Skeletal muscle satellite cell (primary cell): ENCODE measurements around the gene BRMS1L. TPM values are rescaled to one million over a fixed set of nuclear protein-coding genes. Genes with fewer than 3 reads are reported as not detected.
"Not testable (repeated sequence)": the region's sequence is repeated elsewhere in the genome, so short reads cannot be mapped to it uniquely, and the experiment has no call there.

ENCODE experiments used
- H3K27me3 ChIP-seq: 2 replicates; pipeline ENCODE4 v1.7.0; 2013; ENCODE audit warnings: low read length; ENCODE audit not compliant: control insufficient read depth, insufficient read depth
- H3K36me3 ChIP-seq: 2 replicates; pipeline ENCODE4 v1.7.0; 2013; ENCODE audit warnings: mild to moderate bottlenecking, control low read depth, low read length; ENCODE audit not compliant: insufficient read depth
- H3K4me1 ChIP-seq: 2 replicates; pipeline ENCODE4 v1.7.0; 2013; ENCODE audit warnings: low read length; ENCODE audit not compliant: control insufficient read depth, insufficient read depth
- H3K4me2 ChIP-seq: 2 replicates; pipeline ENCODE4 v1.7.0; 2013; ENCODE audit warnings: mild to moderate bottlenecking, low read length
- H3K4me3 ChIP-seq: 2 replicates; pipeline ENCODE4 v1.7.0; 2013; ENCODE audit warnings: low read length
- H3K9ac ChIP-seq: 2 replicates; pipeline ENCODE4 v1.7.0; 2013; ENCODE audit warnings: mild to moderate bottlenecking, low read depth, low read length, moderate library complexity
- H3K9me3 ChIP-seq: replicated peaks from 2 replicates; pipeline ENCODE4 v1.7.0; 2013; ENCODE audit warnings: mild to moderate bottlenecking, control low read depth, low read length
- total RNA-seq: library from RNA; depleted of rRNA; stranded (reverse); fragments of >200 nt; gene quantifications from 2 replicates; pipeline ENCODE4 v1.2.3, GENCODE V29; 2012; rRNA removed

The BRMS1L gene, protein sequence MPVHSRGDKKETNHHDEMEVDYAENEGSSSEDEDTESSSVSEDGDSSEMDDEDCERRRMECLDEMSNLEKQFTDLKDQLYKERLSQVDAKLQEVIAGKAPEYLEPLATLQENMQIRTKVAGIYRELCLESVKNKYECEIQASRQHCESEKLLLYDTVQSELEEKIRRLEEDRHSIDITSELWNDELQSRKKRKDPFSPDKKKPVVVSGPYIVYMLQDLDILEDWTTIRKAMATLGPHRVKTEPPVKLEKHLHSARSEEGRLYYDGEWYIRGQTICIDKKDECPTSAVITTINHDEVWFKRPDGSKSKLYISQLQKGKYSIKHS
- total RNA-seq, result 3.0 and 3.5 TPM in 2 replicates

DNA sequence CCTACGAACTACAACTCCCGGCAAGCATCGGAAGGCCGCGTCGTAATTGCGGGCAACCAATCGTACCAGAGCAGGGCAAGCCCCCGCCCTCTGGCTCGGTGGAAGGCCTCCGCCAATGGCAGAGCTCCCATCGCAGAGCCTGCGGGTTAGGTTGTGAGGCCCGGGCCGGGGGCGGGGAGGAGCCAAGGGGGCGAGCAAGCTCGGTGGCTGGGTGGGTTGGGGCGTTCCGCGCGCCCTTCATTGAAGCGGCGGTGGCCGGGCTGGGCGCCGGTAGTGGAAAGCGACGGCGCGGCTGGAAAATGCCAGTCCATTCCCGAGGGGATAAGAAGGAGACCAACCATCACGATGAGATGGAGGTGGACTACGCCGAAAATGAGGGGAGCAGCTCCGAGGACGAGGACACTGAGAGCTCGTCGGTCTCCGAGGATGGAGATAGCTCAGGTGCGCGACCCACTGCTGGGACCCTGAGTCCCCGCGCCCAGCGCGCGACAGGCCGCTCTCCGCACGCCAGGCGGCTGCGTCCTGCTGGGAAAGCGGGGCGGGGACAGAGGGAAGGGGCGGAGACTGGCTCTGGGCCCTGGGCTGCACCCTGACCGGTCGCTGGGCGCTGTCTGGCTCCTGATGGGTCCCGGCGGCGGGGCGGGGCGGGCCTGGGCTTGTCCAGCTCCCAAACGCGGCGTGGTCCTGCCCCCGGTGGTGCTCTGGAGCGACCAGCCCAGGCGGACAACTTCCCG, at the start of gene BRMS1L:
Gene BRMS1L (plus strand): TSS at position 121 of the 734 bp plus-strand sequence. CDS start 179 bp downstream, at position 300.
- peaks cover 14% of the 10 kb centered on the region for H3K4me1 ChIP-seq
- H3K27me3 ChIP-seq, result no peaks in the 10 kb centered on the region
- H3K36me3 ChIP-seq, result peaks cover 5% of the 10 kb centered on the region
- H3K9ac ChIP-seq, result peak within 1 kb of the TSS; percentile 96
- peak within 1 kb of the TSS; percentile 93 for H3K4me2 ChIP-seq
- H3K9me3 ChIP-seq, result no peaks in the 10 kb centered on the region
- peak within 1 kb of the TSS; percentile 99 for H3K4me3 ChIP-seq

DNA sequence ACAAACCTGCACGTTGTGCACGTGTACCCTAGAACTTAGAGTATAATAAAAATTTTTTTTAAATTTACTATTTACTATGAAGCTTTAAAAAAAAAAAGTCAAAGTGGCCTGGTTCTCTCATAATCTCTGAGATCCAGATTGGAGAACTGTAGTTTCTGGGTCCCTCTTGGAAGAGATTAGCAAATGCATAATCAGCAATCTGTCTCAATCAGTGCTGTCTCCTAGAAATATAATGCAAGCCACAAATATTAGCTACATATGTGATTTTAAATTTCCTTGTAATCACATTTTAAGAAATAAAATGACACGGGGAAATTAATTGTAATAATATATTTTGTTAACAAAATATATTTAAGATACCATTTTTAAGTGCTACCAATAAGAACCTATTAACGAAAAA, 49.3 kb upstream of the BRMS1L start:
- Histone ChIP-seq H3K9me3 (peaks cover 5% of the 10 kb centered on the region), H3K27me3 (no peaks in the 10 kb centered on the region), H3K9ac (no peak overlapping the region), H3K4me1 (no peaks in the 10 kb centered on the region), H3K36me3 (peaks cover 3% of the 10 kb centered on the region), H3K4me2 (no peak overlapping the region), H3K4me3 (no peak overlapping the region)

DNA sequence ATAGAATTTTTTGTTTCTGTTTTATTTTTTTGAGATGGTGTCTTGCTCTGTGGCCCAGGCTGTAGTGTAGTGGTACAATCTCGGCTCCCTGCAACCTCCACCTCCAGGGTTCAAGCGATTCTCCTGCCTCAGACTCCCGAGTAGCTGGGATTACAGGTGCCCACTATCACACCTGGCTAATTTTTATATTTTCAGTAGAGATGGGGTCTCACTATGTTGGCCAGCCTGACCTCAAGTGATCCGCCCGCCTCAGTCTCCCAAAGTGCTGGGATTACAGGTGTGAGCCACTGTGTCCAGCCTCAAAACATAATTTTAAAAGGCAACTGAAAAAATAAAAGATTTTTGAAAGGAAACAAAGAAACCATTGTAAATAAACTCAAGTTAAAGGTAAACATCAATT, 48.6 kb upstream of the BRMS1L start:
- not testable (repeated sequence) for H3K9ac ChIP-seq, H3K27me3 ChIP-seq, H3K36me3 ChIP-seq, H3K9me3 ChIP-seq, H3K4me3 ChIP-seq, H3K4me2 ChIP-seq, H3K4me1 ChIP-seq

DNA sequence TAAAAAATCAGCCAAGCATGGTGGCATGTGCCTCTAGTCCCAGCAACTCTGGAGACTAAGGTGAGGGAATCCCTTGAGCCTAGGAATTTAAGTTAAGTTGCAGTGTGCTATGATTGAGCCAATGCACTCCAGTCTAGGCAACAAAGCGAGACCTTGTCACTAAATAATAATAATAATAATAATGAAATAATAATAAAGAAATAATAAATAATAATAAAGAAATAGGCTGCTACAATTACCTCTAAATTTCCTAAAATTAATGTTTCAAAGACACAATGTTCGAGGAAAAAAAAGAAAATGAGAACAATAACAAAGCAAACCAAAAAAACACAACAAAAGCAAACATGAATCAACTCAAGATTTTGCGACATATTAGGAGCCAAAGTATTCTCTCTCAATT, 46.8 kb upstream of the BRMS1L start:
- H3K4me3 ChIP-seq, result no peak overlapping the region
- H3K9me3 ChIP-seq, result peaks cover 5% of the 10 kb centered on the region
- H3K36me3 ChIP-seq, result peaks cover 3% of the 10 kb centered on the region
- H3K4me2 ChIP-seq, result no peak overlapping the region
- H3K4me1 ChIP-seq, result no peaks in the 10 kb centered on the region
- H3K9ac ChIP-seq, result no peak overlapping the region
- H3K27me3 ChIP-seq, result no peaks in the 10 kb centered on the region

DNA sequence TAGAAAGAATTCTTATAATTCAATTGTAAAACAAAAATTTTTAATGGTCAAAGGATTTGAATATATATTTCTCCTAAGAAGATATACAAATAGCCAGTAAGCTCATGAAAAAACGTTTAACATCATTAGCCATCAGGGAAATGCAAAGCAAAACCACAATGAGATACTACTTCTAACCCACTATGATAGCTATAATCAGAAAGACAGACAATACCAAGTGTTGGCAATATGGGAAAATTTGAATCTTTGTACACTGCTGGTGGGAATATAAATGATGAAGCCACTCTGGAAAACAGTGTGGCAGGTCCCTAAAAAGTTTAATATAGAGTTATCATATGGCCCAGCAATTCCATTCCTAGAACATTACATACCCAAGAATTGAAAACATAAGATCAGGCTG, 42.4 kb upstream of the BRMS1L start:
- Histone ChIP-seq H3K4me3 (no peak overlapping the region), H3K9me3 (peaks cover 5% of the 10 kb centered on the region)

DNA sequence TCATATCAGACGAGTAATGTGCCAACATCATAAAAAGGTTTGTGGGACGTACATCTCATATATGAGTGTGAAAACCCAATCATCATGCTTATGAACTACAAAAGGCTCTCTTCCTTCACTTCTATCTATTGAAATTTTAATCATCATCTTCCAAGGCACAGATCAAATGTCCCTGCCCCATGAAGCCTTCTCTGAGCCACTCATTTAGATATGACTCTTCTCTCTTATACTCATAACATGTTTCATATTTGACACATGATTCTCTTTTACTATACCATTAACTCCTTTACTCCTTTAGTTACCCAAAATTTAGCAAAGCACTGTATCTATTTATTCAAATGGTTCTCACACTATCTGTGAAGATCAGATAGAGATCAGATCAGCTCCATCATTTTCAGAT, 39.3 kb upstream of the BRMS1L start:
- no peak overlapping the region for H3K4me3 ChIP-seq

More for the DNA sequence above, 42.4 kb upstream of the BRMS1L start:
- Histone ChIP-seq H3K9ac (no peak overlapping the region), H3K4me2 (no peak overlapping the region), H3K4me1 (no peaks in the 10 kb centered on the region), H3K36me3 (peaks cover 3% of the 10 kb centered on the region), H3K27me3 (no peaks in the 10 kb centered on the region)

DNA sequence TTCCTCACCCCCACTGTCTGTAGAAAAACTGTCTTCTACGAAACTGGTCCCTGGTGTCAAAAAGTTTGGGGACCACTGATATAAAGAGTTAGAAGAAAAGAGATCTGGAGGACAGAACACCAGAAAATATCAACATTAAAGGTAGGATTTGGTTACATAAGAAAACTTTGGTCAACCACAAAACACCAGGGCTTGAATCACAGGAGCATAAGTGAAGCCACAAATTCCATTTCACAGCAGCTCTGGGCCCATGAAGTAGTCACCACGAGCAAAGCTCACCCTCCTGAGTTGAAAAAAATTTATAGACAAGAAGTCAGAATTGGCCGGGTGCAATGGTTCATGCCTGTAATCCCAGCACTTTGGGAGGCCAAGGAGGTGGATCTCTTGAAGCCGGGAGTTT, 36.5 kb upstream of the BRMS1L start:
- Histone ChIP-seq H3K36me3 (no peaks in the 10 kb centered on the region), H3K9me3 (no peaks in the 10 kb centered on the region), H3K4me3 (no peak overlapping the region), H3K27me3 (no peaks in the 10 kb centered on the region), H3K4me2 (no peak overlapping the region), H3K9ac (no peak overlapping the region), H3K4me1 (no peaks in the 10 kb centered on the region)

More for the DNA sequence above, 39.3 kb upstream of the BRMS1L start:
- no peaks in the 10 kb centered on the region for H3K36me3 ChIP-seq
- H3K4me1 ChIP-seq, result no peaks in the 10 kb centered on the region
- H3K4me2 ChIP-seq, result no peak overlapping the region
- H3K27me3 ChIP-seq, result no peaks in the 10 kb centered on the region
- H3K9me3 ChIP-seq, result no peaks in the 10 kb centered on the region
- H3K9ac ChIP-seq, result no peak overlapping the region

DNA sequence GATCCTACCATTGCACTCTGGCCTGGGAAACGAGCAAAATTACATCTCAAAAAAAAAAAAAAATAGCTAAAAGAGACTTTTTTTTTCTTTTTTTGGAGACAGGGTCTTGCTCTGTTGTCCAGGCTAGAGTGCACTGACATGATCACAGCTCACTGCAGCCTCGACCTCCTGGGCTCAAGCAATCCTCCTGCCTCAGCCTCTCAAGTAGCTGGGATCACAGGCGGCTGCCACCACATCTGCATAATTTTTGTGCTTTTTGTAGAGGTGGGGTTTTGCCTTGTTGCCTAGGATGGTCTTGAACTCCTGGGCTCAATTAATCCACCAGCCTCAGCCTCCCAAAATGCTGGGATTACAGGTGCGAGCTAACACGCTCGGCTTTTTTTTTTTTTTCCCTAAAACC, 28.3 kb upstream of the BRMS1L start:
- H3K36me3 ChIP-seq, result no peaks in the 10 kb centered on the region
- no peak overlapping the region for H3K4me3 ChIP-seq
- H3K27me3 ChIP-seq, result no peaks in the 10 kb centered on the region
- no peaks in the 10 kb centered on the region for H3K9me3 ChIP-seq
- no peak overlapping the region for H3K4me2 ChIP-seq
- H3K9ac ChIP-seq, result no peak overlapping the region
- no peaks in the 10 kb centered on the region for H3K4me1 ChIP-seq

DNA sequence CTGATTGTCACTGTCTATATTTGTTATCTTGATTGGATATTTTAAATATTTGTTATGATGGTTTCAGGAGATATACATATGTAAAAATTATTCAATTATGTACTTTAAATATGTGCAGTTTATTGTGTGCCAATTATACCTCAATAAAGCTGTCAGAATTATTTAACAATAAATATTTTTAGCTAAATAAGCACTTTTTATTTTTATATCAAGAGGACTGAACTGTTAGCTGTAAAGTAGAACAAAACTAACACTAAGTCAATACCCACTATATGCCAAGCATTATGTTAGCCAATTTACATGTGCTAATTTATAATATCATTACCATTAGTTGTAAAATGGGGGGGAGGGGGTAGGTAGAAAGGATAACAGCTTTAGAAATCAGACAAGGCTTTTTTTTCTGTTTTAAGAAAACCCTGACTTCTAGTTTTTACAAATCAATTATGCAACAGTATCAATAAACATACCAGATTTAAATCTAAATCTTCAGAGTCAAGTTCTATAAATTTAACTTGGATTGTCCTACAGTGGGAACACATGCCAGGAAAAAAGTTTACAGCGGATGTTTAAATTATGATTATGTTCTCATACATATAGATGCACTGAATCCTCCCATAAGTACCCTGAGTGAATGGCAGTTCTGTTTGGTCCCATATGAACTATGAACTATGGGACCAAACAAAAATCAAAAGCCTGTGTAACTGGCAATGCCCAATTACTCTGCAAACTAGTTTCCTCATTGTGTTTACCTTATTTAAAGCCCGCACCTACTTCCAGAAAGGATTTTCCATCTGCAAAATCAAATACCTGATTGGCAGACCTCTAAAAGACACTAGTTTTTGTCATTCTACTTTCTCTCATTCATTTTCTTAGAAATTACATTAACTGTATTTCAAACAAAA, 19.9 kb upstream of the BRMS1L start:
- no peaks in the 10 kb centered on the region for H3K36me3 ChIP-seq
- peaks cover 14% of the 10 kb centered on the region for H3K4me1 ChIP-seq
- no peaks in the 10 kb centered on the region for H3K9me3 ChIP-seq
- H3K27me3 ChIP-seq, result no peaks in the 10 kb centered on the region
- peak overlapping the region; percentile 91 for H3K4me2 ChIP-seq
- H3K9ac ChIP-seq, result no peak overlapping the region
- no peak overlapping the region for H3K4me3 ChIP-seq

DNA sequence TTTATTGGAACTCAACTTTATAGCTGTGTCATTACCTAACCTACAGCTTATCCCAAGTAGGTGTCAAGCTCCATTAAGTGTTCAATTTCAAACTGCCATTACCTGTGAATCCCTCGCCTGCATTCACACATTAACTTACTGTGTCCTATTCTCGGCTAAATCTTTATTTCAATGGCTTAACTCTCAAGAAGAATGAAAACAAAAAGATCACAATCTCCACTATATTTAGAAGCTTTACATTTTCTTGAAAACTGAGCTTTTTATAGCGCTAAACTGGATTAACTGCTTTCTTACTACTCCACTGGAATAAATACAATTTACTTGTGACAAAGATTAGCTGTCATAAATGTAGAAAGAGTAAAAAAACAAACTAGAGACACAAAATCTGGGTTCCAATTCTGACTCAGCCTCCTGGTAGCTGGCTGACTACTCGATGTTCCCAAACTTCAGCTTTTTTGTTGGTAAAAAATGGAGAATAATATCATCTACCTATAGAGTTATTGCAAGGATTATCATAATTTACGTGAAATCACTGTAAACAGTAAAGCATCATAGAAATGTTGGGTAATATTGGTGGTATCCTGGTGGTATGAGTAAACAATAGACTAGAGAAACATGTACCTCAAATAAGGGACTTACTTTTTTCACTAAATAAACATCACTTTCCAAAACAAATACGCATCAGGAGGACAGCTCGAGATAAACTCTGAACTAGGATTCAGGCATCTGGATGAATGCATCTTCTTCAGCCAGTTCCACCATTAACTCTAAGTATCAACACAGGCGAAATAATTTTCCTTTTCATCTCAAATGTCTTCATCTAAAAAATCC, 18.8 kb upstream of the BRMS1L start:
- Histone ChIP-seq H3K9me3 (no peaks in the 10 kb centered on the region), H3K9ac (peak overlapping the region; percentile 92), H3K4me2 (peak overlapping the region; percentile 91), H3K27me3 (no peaks in the 10 kb centered on the region), H3K4me3 (peak overlapping the region; percentile 94), H3K36me3 (no peaks in the 10 kb centered on the region), H3K4me1 (peaks cover 14% of the 10 kb centered on the region)
